Spleen (tissue), 11 donors: ENCODE data around the gene FCRL4. TPM values are rescaled to one million over a fixed set of nuclear protein-coding genes. Genes with fewer than 3 reads are reported as not detected.
"Not testable (repeated sequence)": the region's sequence is repeated elsewhere in the genome, so short reads cannot be mapped to it uniquely, and the experiment has no call there.

Experiments
- DNase-seq: peaks from one replicate; pipeline ENCODE4 v3.0.0-alpha.2; 2020
- H3K27ac ChIP-seq, 8 donors: fragments of 200-600 bp; sonication (generic) in 7 of 8; 1 replicate in 4 of 8; 2 replicates in 4 of 8; pipeline versions ENCODE4 v1.5.0 to v1.8.0; 2016 to 2021; ENCODE audit warnings: inconsistent platforms in 4 of 8, mild to moderate bottlenecking in 4 of 8, moderate library complexity in 1 of 8
- H3K27me3 ChIP-seq, 7 donors: fragments of 200-600 bp; sonication (generic) in 6 of 7; replicated peaks in 1 of 7; 1 replicate in 4 of 7; 2 replicates in 3 of 7; pipeline versions ENCODE4 v1.5.0 to v1.8.0; 2016 to 2021; ENCODE audit warnings: inconsistent platforms in 3 of 7, mild to moderate bottlenecking in 1 of 7
- H3K36me3 ChIP-seq, 6 donors: fragments of 200-600 bp; sonication (generic) in 5 of 6; 1 replicate in 4 of 6; 2 replicates in 2 of 6; pipeline versions ENCODE4 v1.5.0 to v1.8.0; 2016 to 2021; ENCODE audit warnings: inconsistent platforms in 2 of 6
- H3K4me1 ChIP-seq, 6 donors: fragments of 200-600 bp; sonication (generic) in 5 of 6; 1 replicate in 3 of 6; 2 replicates in 3 of 6; pipeline versions ENCODE4 v1.5.0 to v1.8.0; 2016 to 2021; ENCODE audit warnings: inconsistent platforms in 3 of 6
- H3K4me3 ChIP-seq, 8 donors: fragments of 200-600 bp; sonication (generic) in 7 of 8; 1 replicate in 4 of 8; 2 replicates in 4 of 8; pipeline versions ENCODE4 v1.5.0 to v1.8.0; 2016 to 2021; ENCODE audit warnings: inconsistent platforms in 4 of 8, mild to moderate bottlenecking in 4 of 8, moderate library complexity in 2 of 8
- H3K9me3 ChIP-seq, 8 donors: fragments of 200-600 bp; sonication (generic) in 7 of 8; 1 replicate in 4 of 8; 2 replicates in 4 of 8; pipeline versions ENCODE4 v1.5.0 to v1.8.0; 2016 to 2021; ENCODE audit warnings: inconsistent platforms in 4 of 8
- POLR2A ChIP-seq, 3 donors: fragments of 450-650 bp; IDR thresholded peaks; one replicate each; pipeline ENCODE4 v1.5.1; 2017; ENCODE audit warnings: antibody characterized with exemption in 3 of 3, mild to moderate bottlenecking in 1 of 3
- POLR2AphosphoS5 ChIP-seq, 3 donors: sonication (generic); formaldehyde crosslinking; IDR thresholded peaks; one replicate each; pipeline ENCODE4 v1.5.1; 2017; ENCODE audit warnings: antibody characterized with exemption in 3 of 3
- WGBS, 5 donors: extraction: QIAGEN DNeasy Blood & Tissue Kit in 3 of 5; methylation state at CpG; one replicate each; pipeline versions ENCODE4 v1.1.5 to v1.1.7; 2013 to 2018; 5-methylcytosine and 5-hydroxymethylcytosine counted together
- intact Hi-C: fragments of 100-400 bp; cut with DNase I; formaldehyde crosslinking; loops from one replicate; pipeline ENCODE4 v1.15.0; 2023; ENCODE audit warnings: low total_unique reads
- polyA plus RNA-seq, 3 donors: library from polyadenylated mRNA; stranded (reverse); fragments of 200-250 nt; gene quantifications; one replicate each; pipeline ENCODE4 v1.2.1, GENCODE V29; 2013
- total RNA-seq, 7 donors: library from RNA; depleted of rRNA in 3 of 7; stranded (reverse); fragments of >200 nt in 3 of 7; fragmentation: NEBNext Ultra II Directional in 4 of 7; extraction: Animal tissue kit (Norgen Biotek cat#: 25700) in 4 of 7; gene quantifications; one replicate each; pipeline versions ENCODE4 v1.1.0 to v1.2.1, GENCODE V29; 2016 to 2021
- TF ChIP-seq, protein P1 (sequence below), 11 experiments: fragments of 200-600 bp in 7 of 11; fragments of 450-650 bp in 4 of 11; sonication (generic) in 4 of 11; IDR thresholded peaks in 8 of 11; conservative IDR thresholded peaks in 3 of 11; 1 replicate in 7 of 11; 2 replicates in 4 of 11; pipeline versions ENCODE4 v1.4.0 to v1.8.0; 2016 to 2021; ENCODE audit warnings: antibody characterized with exemption in 11 of 11, inconsistent platforms in 4 of 11, mild to moderate bottlenecking in 1 of 11
- donor health status: healthy with polysubstance abuse.
- donor health status: DM: no; HTN: no; CAD: no; lungs with moderate emphysema.
- donor health status: DM: no; HTN: no; CAD: no.
- donor health status: Bipolar disorder and iron deficiency.
- donor health status: healthy.
- donor health status: DM: no; HTN: no; CAD: no.
- donor health status: DM: yes; HTN: yes; CAD: no.

Gene FCRL4
- total and polyA plus RNA-seq, 10 donors: 0.26 to 6.0 (median 1.9) TPM

- Histone ChIP-seq H3K27ac (peak within 1 kb of the TSS in 6 of 8 donors; percentile 30 to 72 (median 63)), H3K27me3 (no peaks in the 10 kb centered on the region), H3K4me1 (peaks cover 0 to 19% (median 2%) of the 10 kb centered on the region in 6 donors), H3K9me3 (no peaks in the 10 kb centered on the region), H3K4me3 (peak within 1 kb of the TSS; percentile 10 to 67 (median 36)), H3K36me3 (peaks cover 0 to 5% (median 0%) of the 10 kb centered on the region in 6 donors)
- WGBS, 5 donors: 48 to 55% (median 53%) methylated on average over 9 to 10 of the region's 10 CpGs
- TF ChIP-seq POLR2AphosphoS5 (IDR thresholded peaks at IDR 0.05): no peak
- TF ChIP-seq, protein P1, sequence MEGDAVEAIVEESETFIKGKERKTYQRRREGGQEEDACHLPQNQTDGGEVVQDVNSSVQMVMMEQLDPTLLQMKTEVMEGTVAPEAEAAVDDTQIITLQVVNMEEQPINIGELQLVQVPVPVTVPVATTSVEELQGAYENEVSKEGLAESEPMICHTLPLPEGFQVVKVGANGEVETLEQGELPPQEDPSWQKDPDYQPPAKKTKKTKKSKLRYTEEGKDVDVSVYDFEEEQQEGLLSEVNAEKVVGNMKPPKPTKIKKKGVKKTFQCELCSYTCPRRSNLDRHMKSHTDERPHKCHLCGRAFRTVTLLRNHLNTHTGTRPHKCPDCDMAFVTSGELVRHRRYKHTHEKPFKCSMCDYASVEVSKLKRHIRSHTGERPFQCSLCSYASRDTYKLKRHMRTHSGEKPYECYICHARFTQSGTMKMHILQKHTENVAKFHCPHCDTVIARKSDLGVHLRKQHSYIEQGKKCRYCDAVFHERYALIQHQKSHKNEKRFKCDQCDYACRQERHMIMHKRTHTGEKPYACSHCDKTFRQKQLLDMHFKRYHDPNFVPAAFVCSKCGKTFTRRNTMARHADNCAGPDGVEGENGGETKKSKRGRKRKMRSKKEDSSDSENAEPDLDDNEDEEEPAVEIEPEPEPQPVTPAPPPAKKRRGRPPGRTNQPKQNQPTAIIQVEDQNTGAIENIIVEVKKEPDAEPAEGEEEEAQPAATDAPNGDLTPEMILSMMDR (IDR thresholded peaks at IDR 0.05 in 8 of 11, conservative IDR thresholded peaks at IDR 0.05 in 3 of 11): no peak
- intact Hi-C loops: no loop called here
- DNase-seq: no peak
Measured at GRCh38 chr1:157551694-157552693, 45.9 kb downstream of the FCRL4 start, which contains the start of gene FCRL5. Gene FCRL5 (minus strand): TSS chr1:157552515. CDS start chr1:157552362, 153 bp downstream.

DNA sequence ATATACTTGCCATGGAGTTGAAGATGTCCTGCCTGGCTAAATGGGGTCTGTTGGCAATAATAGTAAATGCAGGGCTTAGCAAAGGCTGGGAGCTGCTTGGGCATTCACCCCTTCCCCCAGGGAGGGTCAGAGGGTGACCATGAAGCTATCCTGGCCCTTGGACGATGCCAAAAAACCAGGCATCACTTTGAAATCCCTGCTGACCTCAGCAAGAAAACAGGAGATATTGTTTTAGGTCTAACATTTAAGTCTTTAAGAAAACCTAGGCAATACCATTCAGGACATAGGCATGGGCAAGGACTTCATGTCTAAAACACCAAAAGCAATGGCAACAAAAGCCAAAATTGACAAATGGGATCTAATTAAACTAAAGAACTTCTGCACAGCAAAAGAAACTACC, 49.8 kb downstream of the FCRL4 start:
- intact Hi-C loops: not testable (repeated sequence)

GRCh38 chr1:157542676-157543075, 55.2 kb downstream of the FCRL4 start:
- Histone ChIP-seq H3K4me3 (no peak overlapping the region), H3K36me3 (peaks cover 0 to 29% (median 0%) of the 10 kb centered on the region in 6 donors), H3K27ac (no peak overlapping the region), H3K4me1 (peaks cover 0 to 5% (median 0%) of the 10 kb centered on the region in 6 donors), H3K27me3 (no peaks in the 10 kb centered on the region), H3K9me3 (no peaks in the 10 kb centered on the region)
- 76 to 90% (median 84%) methylated on average over 6 of the region's 6 CpGs for WGBS, 5 donors
- no peak for DNase-seq
- intact Hi-C loops: no loop called here
- TF ChIP-seq, protein P1 (IDR thresholded peaks at IDR 0.05 in 8 of 11, conservative IDR thresholded peaks at IDR 0.05 in 3 of 11): no peak
- TF ChIP-seq POLR2AphosphoS5 (IDR thresholded peaks at IDR 0.05): no peak
- no peak for TF ChIP-seq POLR2A (IDR thresholded peaks at IDR 0.05)

More for the DNA sequence above, 49.8 kb downstream of the FCRL4 start:
- H3K9me3 ChIP-seq, H3K4me3 ChIP-seq, H3K4me1 ChIP-seq, H3K27ac ChIP-seq, DNase-seq, H3K27me3 ChIP-seq: not testable (repeated sequence)
- H3K36me3 ChIP-seq: peaks cover 0 to 20% (median 0%) of the 10 kb centered on the region in 6 donors
- whole genome bisulfite sequencing, 5 donors: 72 to 87% (median 81%) methylated on average over 1 of the region's 1 CpG

DNA sequence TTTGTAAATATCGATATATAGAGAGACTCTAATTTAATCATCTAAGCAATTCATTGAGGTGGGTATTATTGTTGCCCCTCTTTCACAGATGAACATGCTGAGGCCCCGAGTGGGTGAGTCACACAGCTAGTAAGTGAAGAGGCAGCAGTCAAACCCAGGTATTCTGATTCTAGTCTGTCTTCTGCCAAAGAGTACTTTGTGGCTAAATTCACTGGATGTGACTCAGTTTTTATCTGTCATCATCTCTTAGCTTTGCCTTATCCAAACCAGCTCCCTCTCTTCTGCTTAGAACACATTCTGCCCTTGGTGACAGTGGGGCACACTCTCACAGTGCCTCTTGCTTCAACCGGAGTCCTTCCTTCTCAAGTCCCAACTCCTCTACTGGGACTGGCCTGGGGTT, 57.0 kb downstream of the FCRL4 start:
- peaks cover 0 to 25% (median 0%) of the 10 kb centered on the region in 6 donors for H3K36me3 ChIP-seq
- H3K4me3 ChIP-seq: no peak overlapping the region
- no peak for DNase-seq
- H3K4me1 ChIP-seq: peaks cover 0 to 5% (median 0%) of the 10 kb centered on the region in 6 donors
- H3K9me3 ChIP-seq: no peaks in the 10 kb centered on the region
- no peaks in the 10 kb centered on the region for H3K27me3 ChIP-seq
- WGBS, 5 donors: 81 to 87% (median 83%) methylated on average over 3 of the region's 3 CpGs
- no peak overlapping the region for H3K27ac ChIP-seq
- intact Hi-C loops: no loop called here
- TF ChIP-seq, protein P1 (IDR thresholded peaks at IDR 0.05 in 8 of 11, conservative IDR thresholded peaks at IDR 0.05 in 3 of 11): no peak
- TF ChIP-seq POLR2A (IDR thresholded peaks at IDR 0.05) (no peak), POLR2AphosphoS5 (IDR thresholded peaks at IDR 0.05) (no peak)
